DMS53 treated with DMSO at 0.1 percent for 48 hours (cell line): ENCODE results near the gene CDX2.
A peak's percentile ranks its signal among the peaks of the same experiment; 100 is the strongest.
"Not testable (repeated sequence)": the region's sequence is repeated elsewhere in the genome, so short reads cannot be mapped to it uniquely, and the experiment has no call there.

Experiments used
- DNase-seq: peaks from one replicate; lab custom pipeline; 2025; ENCODE audit not compliant: unreplicated experiment; lab: John Stamatoyannopoulos, UW

Gene CDX2

GRCh38 chr13:27965740-27966640 lies 3.1 kb downstream of the CDX2 start:
- DNase-seq, result no peak

DNA sequence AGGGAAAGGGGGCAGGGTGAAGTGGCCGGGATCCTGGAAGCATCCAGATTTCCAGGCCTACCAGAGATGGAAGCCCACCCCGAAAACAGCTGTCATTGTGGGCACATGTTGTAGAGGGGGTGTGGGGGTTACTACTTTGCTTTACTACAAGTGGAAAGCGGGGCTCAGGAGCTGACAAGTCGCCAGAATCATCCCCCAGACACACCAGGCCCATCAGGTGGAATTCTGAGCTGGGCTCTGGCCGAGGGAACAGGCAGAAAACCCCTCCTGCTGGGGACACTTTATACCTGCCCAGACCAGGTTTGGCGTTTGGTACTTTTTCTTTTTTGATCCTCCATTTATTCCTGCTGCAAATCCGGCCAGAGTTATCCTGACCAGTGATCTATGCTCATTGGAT lies 3.8 kb downstream of the CDX2 start:
- no peak for DNase-seq

DNA sequence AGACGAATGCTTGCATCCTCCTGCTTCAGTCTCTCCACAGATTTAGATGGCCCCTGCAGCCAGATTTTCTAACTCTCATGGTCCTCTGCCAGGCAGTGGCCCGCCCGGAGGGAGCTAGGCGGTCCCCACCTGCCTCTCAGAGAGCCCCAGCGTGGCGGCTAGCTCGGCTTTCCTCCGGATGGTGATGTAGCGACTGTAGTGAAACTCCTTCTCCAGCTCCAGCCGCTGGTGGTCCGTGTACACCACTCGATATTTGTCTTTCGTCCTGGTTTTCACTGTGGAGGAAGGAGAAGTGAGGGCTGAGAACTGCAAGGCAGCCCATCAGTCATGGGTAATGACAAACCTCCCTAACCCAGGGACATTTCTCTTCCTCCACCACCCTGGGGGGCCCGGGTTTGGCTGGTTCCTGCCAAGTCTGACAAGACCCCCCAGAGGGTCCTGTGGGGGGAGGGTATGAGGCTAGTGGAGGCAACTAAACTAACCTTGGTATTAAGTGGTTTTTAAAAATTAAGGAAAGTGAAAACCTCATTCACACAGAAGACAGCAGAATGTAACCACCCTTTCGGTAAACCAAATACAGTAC lies 4.3 kb downstream of the CDX2 start:
- no peak for DNase-seq

DNA sequence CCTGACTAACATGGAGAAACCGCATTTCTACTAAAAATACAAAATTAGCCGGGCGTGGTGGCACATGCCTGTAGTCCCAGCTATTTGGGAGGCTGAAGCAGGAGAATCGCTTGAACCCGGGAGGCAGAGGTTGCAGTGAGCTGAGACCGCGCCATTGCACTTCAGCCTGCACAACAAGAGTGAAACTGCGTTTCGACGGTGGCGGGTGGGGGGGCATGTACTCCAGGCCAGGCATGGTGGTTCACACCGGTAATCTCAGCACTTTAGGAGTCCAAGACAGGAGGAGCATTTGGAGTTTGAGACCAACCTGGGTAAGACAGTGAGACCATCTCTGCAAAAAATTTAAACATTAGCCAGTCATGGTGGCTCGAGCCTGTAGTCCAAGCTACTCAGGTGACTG lies 4.9 kb downstream of the CDX2 start:
- DNase-seq, result not testable (repeated sequence)

GRCh38 chr13:27963491-27963890 lies 5.6 kb downstream of the CDX2 start:
- DNase-seq, result no peak

DNA sequence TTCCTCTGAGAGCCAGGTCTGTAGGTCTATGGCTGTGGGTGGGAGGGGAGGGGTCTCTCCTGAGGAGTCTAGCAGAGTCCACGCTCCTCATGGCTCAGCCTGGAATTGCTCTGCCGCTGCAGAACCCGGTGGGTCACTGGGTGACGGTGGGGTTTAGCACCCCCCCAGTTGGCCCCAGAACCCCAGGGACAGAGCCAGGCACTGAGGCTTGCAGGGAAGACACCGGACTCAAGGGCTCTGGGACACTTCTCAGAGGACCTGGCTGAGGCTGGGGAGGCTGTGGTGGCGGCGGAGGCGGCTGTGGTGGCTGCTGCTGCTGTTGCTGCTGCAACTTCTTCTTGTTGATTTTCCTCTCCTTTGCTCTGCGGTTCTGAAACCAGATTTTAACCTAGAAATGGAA lies 6.1 kb downstream of the CDX2 start:
- no peak for DNase-seq

DNA sequence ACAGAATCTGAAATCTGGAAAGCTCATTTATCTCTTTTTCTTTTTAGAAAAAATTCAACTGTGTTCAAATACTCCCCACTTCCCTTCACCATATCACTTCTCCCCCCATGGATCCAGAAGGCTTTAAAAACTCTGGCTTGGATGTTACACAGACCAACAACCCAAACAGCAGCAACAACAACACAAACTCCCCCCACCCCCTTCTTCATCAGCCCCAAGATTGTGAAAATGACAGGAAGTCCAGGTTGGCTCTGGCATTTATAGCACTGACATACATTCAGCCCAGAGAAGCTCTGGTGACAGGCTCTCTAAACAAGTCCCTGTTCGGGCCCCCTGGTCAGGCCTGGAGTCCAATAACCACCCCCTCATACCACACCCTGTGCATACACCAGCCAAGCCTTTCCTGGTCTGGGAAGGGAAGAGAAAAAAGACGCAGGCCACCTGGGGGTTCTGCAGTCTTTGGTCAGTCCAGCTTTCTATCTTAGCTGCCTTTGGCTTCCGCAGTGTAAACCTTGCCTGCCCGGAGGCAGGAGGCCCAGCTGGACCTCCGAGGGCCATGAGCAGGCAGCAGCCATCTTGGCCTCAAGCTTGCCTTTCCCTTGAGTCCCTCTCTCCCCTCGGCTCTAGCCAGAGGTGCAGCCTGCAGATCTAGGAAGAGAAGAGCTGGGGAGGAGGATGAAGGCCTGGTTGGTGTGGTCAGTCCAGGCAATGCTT lies 6.8 kb downstream of the CDX2 start:
- DNase-seq, result no peak

DNA sequence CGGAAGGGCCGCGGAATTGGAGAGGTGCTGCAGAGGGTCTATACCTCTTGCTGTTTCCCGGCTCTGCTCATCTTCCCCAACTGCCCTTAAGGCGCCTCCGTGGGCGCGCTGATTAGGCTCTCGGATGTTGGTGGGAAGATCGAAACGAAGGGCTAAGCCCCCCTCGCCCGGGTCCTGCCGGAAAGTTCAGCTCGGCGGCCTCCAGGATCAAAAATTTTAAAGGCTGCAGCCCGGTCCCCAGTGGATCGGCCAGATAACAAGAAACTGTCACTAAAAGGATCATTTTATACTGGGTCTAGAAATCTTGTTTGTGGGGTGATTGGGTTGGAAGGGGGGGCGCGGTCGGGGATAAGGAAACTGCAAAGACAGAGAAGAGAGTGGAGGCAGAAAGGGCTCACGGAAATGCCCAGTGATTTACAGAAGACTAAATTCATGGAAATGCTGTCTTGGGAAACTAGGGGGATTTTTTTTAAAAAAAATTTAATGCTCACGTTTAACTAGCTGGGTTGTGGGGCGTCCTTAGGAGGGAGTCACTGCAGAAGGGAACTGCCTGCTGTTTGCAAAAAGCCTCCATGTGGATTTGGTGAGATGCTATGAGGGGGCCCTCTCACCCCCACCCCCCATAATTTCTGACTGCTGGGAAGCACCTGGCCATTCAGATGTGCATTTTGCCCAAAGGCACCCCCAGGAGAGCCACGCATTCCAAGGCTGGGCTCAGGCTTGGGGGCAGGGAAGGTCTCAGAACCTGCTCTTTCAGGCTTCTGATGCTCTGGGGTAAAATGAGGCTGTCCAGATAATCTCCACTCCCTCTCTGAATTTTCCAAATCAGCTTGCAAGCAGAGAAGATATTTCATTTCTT lies 7.7 kb downstream of the CDX2 start:
- DNase-seq, result no peak

DNA sequence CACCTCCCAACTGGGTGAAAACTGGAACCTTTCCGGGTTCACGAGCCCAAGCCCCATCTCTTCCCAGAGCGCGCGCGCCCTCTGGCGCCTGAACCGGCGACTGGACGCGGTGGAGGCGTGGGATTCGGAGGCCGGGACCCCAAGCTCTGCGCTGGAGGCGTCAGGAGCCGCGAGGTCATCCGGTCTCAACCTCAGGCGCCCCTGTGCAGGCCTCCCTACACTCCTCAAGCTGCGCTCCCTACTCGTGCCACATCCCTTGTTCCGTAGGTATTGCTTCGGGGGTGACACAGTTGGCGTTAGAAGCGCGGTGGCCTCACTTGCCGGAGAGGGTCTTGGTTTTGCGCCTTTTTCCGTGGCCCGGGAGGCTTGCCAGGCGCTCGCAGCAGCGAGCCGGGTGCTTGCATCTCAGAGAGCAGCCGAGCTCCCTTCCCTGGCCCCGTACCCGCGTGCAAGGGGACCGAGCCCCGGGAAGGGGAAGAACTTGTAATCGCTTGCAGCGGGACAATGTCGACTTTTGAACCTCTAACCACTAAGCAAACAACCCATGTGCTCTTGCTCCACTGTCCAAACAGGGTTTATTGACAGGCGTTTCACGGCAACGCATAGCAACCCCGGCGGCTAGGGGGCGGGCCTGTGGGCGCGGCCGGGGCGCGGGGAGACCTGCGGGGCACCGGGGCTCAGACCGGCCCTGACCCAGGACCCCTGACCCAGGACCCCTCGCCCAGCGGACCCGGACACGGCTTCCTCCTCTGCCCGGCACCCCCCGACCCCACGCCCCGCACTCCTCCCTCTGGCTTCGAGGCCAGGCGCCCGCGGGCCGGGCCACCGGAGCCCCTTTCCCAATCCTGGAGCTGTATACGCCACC lies 8.5 kb downstream of the CDX2 start:
- DNase-seq, result peak; percentile 89

DNA sequence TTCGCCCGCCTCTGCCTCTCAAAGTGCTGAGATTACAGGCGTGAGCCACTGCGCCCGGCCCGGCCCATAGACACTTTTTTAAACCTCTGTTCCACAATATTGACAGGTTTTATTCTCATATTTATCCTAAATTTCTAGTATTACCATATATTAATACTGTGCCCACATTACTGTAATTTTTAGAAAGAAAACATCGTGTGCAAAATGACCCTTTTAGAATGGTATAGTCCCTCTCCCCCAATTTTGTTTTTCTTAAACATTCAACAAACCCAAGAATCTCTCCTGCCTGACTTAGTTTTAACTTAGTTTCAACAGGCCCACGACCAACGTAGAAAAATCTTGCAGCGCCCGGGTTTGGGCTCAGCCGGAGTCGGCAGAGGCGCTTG lies 9.1 kb downstream of the CDX2 start:
- DNase-seq, result no peak

GRCh38 chr13:27956576-27957300 lies 12.4 kb downstream of the CDX2 start:
- DNase-seq, result no peak

DNA sequence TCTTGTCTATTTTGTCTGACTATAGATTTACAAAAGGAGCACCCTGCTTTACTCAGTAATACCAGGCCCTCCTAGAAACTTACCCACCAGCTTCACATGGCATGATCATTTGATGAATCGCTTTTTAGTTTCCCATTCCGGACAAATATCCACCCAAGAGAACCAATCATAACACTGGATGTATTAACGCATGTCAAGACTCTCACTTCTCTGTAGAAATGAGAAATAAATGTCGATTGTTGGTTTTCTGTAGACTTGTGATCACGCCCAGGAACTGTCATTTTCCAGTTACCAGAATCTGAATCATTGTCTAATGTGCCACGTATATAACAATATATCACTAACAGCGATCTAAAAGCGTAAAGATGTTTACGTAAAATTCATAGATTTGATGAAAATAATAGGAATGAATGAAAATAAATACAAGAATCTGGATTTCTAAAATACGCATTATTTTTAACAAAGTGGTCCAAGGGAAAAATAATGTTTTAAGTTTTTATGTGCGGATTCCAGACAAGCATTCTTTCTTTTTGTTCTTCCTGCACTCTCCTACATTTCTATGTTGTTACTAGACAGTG lies 14.0 kb downstream of the CDX2 start:
- no peak for DNase-seq

GRCh38 chr13:27954406-27954851 lies 14.7 kb downstream of the CDX2 start:
- DNase-seq, result peak; percentile 33

DNA sequence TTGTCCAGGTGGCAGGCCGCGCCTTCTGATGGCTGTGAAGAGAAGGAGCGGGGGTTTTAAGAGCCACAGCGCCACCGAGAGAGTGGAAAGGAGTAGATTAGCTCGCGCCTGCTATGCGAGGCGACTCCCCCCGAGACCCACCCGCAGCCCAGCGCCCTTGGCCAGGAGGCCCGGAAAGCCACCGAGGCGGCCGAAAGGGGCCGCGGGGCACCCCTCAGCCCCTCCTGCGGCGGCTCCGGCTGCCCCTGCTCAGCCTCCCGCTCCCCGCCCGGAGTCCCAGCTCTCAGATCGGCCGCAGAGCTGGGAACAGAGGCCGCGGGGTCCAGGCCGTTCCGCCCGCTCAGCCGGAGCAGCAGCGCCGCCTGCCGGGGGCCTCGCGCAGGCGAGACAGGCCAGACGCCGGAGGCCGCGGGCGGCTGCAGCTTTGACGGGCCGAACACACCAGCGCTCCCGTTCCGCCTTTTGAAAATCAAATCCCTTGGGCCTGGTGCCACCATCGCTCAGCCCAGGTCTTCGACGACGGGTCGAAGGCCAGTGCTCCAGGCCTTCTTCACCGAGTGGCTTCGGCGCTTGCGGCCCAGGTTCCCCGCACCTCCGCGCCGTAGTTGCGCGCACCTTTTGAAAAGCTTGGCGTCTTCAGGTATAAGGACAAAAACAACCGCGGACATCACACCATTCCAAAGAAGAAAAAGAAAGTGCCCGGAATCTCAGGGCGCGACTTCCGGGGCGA lies 15.3 kb downstream of the CDX2 start:
- DNase-seq, result peak; percentile 73

DNA sequence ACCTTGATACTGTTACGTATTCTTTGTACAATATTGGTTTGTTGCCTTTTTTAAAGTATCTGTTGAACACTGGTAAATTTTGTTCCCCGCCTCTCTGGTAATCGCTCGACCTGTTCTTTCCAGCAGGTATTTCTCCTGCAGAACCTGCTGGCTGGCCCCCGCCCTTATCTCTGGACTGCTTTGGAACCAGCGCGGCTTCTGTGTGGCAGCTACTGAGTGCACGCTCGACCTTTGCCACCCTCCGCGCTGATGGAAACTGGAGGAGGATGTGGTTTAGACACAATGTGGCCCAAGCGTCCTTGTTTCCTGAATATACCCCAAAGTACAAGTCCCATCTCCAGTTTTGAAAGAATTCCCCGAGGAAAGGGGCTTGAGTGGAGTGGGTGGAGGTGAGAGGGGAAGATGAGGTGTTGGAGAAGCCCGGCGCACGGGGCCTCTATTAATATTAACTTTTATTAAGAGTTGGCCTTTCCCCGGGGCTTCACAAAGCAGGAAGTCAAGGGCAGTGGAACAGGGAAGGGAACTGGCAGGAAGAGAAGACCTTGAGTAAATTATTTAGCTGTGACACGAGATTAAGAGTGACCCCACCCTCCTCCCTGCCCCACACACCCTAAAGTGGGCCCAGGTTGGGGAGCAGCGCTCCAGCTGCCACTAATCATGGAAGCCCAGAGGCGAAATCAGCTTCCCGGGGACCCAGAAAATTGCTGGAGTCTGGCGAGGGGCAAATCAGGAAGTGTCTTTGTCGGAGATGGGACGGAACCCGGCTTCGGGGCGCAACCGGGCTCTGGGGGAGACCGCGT lies 16.0 kb downstream of the CDX2 start:
- DNase-seq, result no peak

DNA sequence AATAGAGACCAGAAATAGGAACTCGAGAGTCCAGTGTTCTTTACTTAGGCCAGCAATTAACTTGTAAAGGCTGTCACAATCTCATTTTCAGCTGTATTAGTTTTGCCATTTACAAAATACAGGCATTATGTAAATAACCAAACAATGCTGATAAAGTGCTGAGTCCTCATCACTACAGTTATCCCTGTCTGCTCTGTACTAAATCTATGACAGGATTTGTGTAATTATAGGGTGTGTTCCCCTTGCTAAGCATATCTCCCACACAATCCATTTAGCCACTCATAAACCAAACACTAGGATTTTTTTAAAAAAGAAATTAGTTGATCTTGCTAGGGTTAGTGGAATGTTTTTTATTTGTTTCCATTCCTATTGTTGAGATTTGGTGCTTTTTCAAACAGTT lies 26.1 kb downstream of the CDX2 start:
- DNase-seq, result no peak

- no peak for DNase-seq
Measured at GRCh38 chr13:27933580-27934328, 35.4 kb downstream of the CDX2 start.
